ENCODE data around the gene RHBDL1. TPM values are rescaled to one million over a fixed set of nuclear protein-coding genes. Genes with fewer than 3 reads are reported as not detected.

The RHBDL1 gene
- total RNA-seq, 1 experiment from 2014 or later, result 1.8 TPM

Other genes with a start within 250 kb of the RHBDL1 start
- gene CAPN15, start 148.0 kb upstream of the RHBDL1 start, total RNA-seq (2022; extraction: Qiagen RNA extraction; ENCODE audit: low read depth), result 30.2 to 84.8 TPM (median 76.9 TPM) in 5 replicates
- gene PRR35, start 115.3 kb upstream of the RHBDL1 start, total RNA-seq (2022; extraction: Qiagen RNA extraction; ENCODE audit: low read depth), result 0.11 to 0.20 TPM (median 0.13 TPM) in 4 of 5 replicates, not detected in the other
- 0.14 to 0.32 TPM (median 0.19 TPM) in 5 replicates for gene NHLRC4, start 108.7 kb upstream of the RHBDL1 start, total RNA-seq (2022; extraction: Qiagen RNA extraction; ENCODE audit: low read depth)
- 18.4 to 44.1 TPM (median 36.7 TPM) in 5 replicates for gene PIGQ, start 105.7 kb upstream of the RHBDL1 start, total RNA-seq (2022; extraction: Qiagen RNA extraction; ENCODE audit: low read depth)
- gene RAB40C, start 85.6 kb upstream of the RHBDL1 start, total RNA-seq (2022; extraction: Qiagen RNA extraction; ENCODE audit: low read depth), result 9.9 to 20.9 TPM (median 20.2 TPM) in 5 replicates
- gene WFIKKN1, start 44.7 kb upstream of the RHBDL1 start, total RNA-seq (2022; extraction: Qiagen RNA extraction; ENCODE audit: low read depth), result 0.18 to 0.26 TPM (median 0.22 TPM) in 4 of 5 replicates, not detected in the other
- gene METTL26, start 39.4 kb upstream of the RHBDL1 start, total RNA-seq (2022; extraction: Qiagen RNA extraction; ENCODE audit: low read depth), result 71.6 to 145 TPM (median 132 TPM) in 5 replicates
- gene MCRIP2, start 33.8 kb upstream of the RHBDL1 start, total RNA-seq (2022; extraction: Qiagen RNA extraction; ENCODE audit: low read depth), result 17.9 to 45.8 TPM (median 40.4 TPM) in 5 replicates
- gene WDR90, start 26.3 kb upstream of the RHBDL1 start, total RNA-seq (2022; extraction: Qiagen RNA extraction; ENCODE audit: low read depth), result 13.9 to 34.9 TPM (median 26.8 TPM) in 5 replicates
- gene RHOT2, start 7.5 kb upstream of the RHBDL1 start, total RNA-seq (2022; extraction: Qiagen RNA extraction; ENCODE audit: low read depth), result 44.9 to 111 TPM (median 98.0 TPM) in 5 replicates
- 82.6 to 135 TPM (median 106 TPM) in 5 replicates for gene STUB1, start 4.7 kb downstream of the RHBDL1 start, total RNA-seq (2022; extraction: Qiagen RNA extraction; ENCODE audit: low read depth)
- gene JMJD8, start 8.7 kb downstream of the RHBDL1 start, total RNA-seq (2022; extraction: Qiagen RNA extraction; ENCODE audit: low read depth), result 55.5 to 80.8 TPM (median 78.9 TPM) in 5 replicates
- gene WDR24, start 14.7 kb downstream of the RHBDL1 start, total RNA-seq (2022; extraction: Qiagen RNA extraction; ENCODE audit: low read depth), result 2.9 to 7.7 TPM (median 6.7 TPM) in 5 replicates
- 3.5 to 8.1 TPM (median 7.5 TPM) in 5 replicates for gene FBXL16, start 30.1 kb downstream of the RHBDL1 start, total RNA-seq (2022; extraction: Qiagen RNA extraction; ENCODE audit: low read depth)
- 66.1 to 229 TPM (median 200 TPM) in 5 replicates for gene METRN, start 39.4 kb downstream of the RHBDL1 start, total RNA-seq (2022; extraction: Qiagen RNA extraction; ENCODE audit: low read depth)
- 25.7 to 66.6 TPM (median 52.1 TPM) in 5 replicates for gene ANTKMT, start 45.5 kb downstream of the RHBDL1 start, total RNA-seq (2022; extraction: Qiagen RNA extraction; ENCODE audit: low read depth)
- gene CCDC78, start 50.8 kb downstream of the RHBDL1 start, total RNA-seq (2022; extraction: Qiagen RNA extraction; ENCODE audit: low read depth), result 4.1 to 7.1 TPM (median 6.2 TPM) in 5 replicates
- 14.3 to 23.8 TPM (median 18.4 TPM) in 5 replicates for gene HAGHL, start 51.4 kb downstream of the RHBDL1 start, total RNA-seq (2022; extraction: Qiagen RNA extraction; ENCODE audit: low read depth)
- 16.4 to 29.7 TPM (median 25.3 TPM) in 5 replicates for gene CIAO3, start 65.3 kb downstream of the RHBDL1 start, total RNA-seq (2022; extraction: Qiagen RNA extraction; ENCODE audit: low read depth)
- 2.4 to 4.2 TPM (median 3.2 TPM) in 5 replicates for gene MSLN, start 85.1 kb downstream of the RHBDL1 start, total RNA-seq (2022; extraction: Qiagen RNA extraction; ENCODE audit: low read depth)
- gene RPUSD1, start 112.7 kb downstream of the RHBDL1 start, total RNA-seq (2022; extraction: Qiagen RNA extraction; ENCODE audit: low read depth), result 28.5 to 57.2 TPM (median 55.7 TPM) in 5 replicates
- gene CHTF18, start 112.9 kb downstream of the RHBDL1 start, total RNA-seq (2022; extraction: Qiagen RNA extraction; ENCODE audit: low read depth), result 9.9 to 37.8 TPM (median 24.1 TPM) in 5 replicates
- gene GNG13, start 125.1 kb downstream of the RHBDL1 start, total RNA-seq (2022; extraction: Qiagen RNA extraction; ENCODE audit: low read depth), result not detected in 5 replicates

Measured in A549 treated with ZK216348 at 1 μM for 4 hours (cell line).